Measurements from ENCODE around the gene LRWD1. TPM values are rescaled to one million over a fixed set of nuclear protein-coding genes. Genes with fewer than 3 reads are reported as not detected.
A peak's percentile ranks its signal among the peaks of the same experiment; 100 is the strongest.
"Not testable (repeated sequence)": the region's sequence is repeated elsewhere in the genome, so short reads cannot be mapped to it uniquely, and the experiment has no call there.

LRWD1 gene
- total and polyA plus RNA-seq, 9 of the 15 experiments (the other 6 are each of a cell fraction or from before 2014, with no cell fraction given), result 0.61 to 66.0 (median 33.2) TPM

DNA sequence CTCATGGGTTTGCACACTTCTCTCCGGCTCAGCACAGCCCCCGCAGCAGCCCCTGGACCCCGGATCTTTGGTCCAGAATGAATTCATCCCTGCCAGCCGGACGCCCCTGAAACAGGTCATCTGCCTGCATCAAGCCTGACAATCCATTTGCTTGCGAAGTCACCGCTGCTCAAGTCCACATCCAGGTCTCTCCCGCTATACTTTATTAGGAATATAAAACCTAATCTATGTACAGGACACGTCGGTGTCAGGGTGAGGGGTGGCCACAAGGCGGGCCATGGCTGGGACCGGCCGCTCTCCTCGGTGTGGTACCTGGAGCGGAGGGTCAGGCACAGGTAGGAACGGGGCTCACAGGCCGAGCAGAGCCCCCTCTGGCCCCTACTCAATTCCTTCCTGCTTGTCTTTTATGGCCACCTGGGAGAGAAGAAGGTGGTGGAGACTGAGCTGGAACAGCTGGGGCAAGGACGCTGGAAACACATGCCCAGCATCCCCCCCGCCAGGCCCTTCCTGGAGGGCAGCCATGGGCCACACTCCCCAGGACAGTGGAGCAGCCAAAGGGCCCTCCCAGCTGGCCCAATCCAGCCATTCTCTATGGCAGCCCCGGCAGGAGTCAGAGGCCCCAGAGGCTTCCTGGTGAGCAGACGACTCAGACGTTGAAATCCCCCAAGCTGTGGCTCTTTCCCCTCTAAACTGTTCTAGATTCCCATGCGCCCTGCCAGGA lies 8.6 kb downstream of the LRWD1 start:
- Histone ChIP-seq H3K4me3 (no peak overlapping the region), H3K27ac (ENCODE audit: extremely low read depth, low read depth, low read length) (no peak overlapping the region), H2AFZ (ENCODE audit: low read depth, low read length) (no peak overlapping the region), H3K4me1 (replicated peaks in 1 of 2; ENCODE audit: control insufficient read depth in 2 of 2, insufficient read depth in 2 of 2, low read length in 2 of 2) (peaks cover 0 to 36% of the 10 kb centered on the region in 2 experiments; a peak in 3 of 5 replicates), H3K4me2 (ENCODE audit: insufficient read depth, low read length) (no peak overlapping the region), H3K9me3 (replicated peaks; ENCODE audit: control insufficient read depth, insufficient read depth, low read depth, low read length) (no peaks in the 10 kb centered on the region), H3K9me1 (ENCODE audit: control insufficient read depth, insufficient read depth, low read length) (no peaks in the 10 kb centered on the region), H3K36me3 (ENCODE audit: control insufficient read depth, insufficient read depth, low read length) (peaks cover 51% of the 10 kb centered on the region; the same call in 2 of the 3 replicates), H3K27me3 (ENCODE audit: control insufficient read depth in 2 of 2, insufficient read depth in 2 of 2, low read length in 2 of 2) (no peaks in the 10 kb centered on the region), H4K20me1 (replicated peaks; ENCODE audit: control insufficient read depth, insufficient read depth, low read length) (peaks cover 3% of the 10 kb centered on the region; the same call in 1 of the 2 replicates), H3K9ac (ENCODE audit: insufficient read depth in 1 of 2, low read depth in 2 of 2, low read length in 2 of 2) (peak overlapping the region in 1 of 2 experiments; percentile 68; a peak in 2 of 4 replicates), H3K79me2 (ENCODE audit: control insufficient read depth, insufficient read depth, low read length) (no peaks in the 10 kb centered on the region; the same call in 2 of the 3 replicates)
- ChIA-PET POLR2A (interaction anchor here (0.6 to 1.6 kb wide), 2 partner anchors 9 to 174 kb away, joined by 3 to 4 read pairs; partner anchors contain the start of gene ALKBH4), CTCF (ENCODE audit: low intra/inter-chr PET ratio) (no interaction called here)
- ATAC-seq (no peak), FAIRE-seq (no peak), DNase-seq (ENCODE audit: extremely low read depth in 1 of 4, low spot score in 3 of 4) (no peak)
- WGBS (ENCODE audit: insufficient coverage, low coverage, missing lambda C conversion rate), result 84% methylated on average over 22 of the region's 23 CpGs
- TSS peak; percentile 16 for BruUV-seq (replicated peaks)
- TF ChIP-seq ZNF785 (CRISPR knock-in tag; IDR thresholded peaks at IDR 0.05) (no peak), RBFOX2 (IDR thresholded peaks at IDR 0.05; ENCODE audit: low read depth, low read length) (peak; percentile 46; the same call in 1 of the 2 replicates), MCM5 (IDR thresholded peaks at IDR 0.05; ENCODE audit: low read depth) (no peak), POLR2G (IDR thresholded peaks at IDR 0.05; ENCODE audit: low read depth, low read length) (peak; percentile 43; the same call in 1 of the 2 replicates), COPS2 (conservative IDR thresholded peaks at IDR 0.05) (no peak), ZNF551 (CRISPR knock-in tag; IDR thresholded peaks at IDR 0.05) (no peak), FIP1L1 (IDR thresholded peaks at IDR 0.05; ENCODE audit: low read depth, low read length, poor library complexity, severe bottlenecking) (no peak), POLR2A (conservative IDR thresholded peaks at IDR 0.05) (peak; percentile 43), SIX5 (IDR thresholded peaks at IDR 0.05; ENCODE audit: borderline replicate concordance in 1 of 2, insufficient read depth in 1 of 2, low read depth in 1 of 2, low read length in 2 of 2) (no peak), ZNF780A (CRISPR knock-in tag; IDR thresholded peaks at IDR 0.05) (no peak), NCOA1 (IDR thresholded peaks at IDR 0.05; ENCODE audit: low read depth) (no peak)
- TF ChIP-seq, protein P1, sequence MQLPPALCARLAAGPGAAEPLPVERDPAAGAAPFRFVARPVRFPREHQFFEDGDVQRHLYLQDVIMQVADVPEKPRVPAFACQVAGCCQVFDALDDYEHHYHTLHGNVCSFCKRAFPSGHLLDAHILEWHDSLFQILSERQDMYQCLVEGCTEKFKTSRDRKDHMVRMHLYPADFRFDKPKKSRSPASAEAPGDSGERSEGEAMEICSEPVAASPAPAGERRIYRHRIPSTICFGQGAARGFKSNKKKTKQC (CRISPR knock-in tag; IDR thresholded peaks at IDR 0.05), result no peak
- in situ Hi-C loops (cut with MboI), result loop anchor here (25.0 kb wide), 2 partner anchors 89 to 189 kb away; partner anchors contain the start of genes POLR2J2, POLR2J3, SPDYE2 and SPDYE2B
- intact Hi-C loops (cut with micrococcal nuclease), result no loop called here

DNA sequence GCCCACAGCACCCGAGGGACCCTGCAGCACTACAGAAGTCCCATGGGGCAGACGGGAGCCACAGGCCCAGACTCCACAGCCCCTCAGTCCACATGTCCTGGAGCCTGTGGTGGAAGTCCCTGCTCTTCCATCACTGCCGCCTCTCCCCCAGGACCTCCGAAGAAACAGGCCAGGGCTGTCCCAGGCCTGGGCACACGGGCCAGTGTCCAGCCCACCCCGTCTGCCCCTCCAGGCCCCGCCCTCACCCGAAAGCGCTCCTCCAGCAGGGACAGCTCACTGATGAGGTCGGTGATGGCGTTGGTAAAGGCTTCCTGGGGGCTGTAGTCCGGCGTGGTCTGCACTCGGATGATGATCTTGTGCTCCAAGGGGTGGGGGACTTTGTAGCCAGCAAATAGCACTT lies 9.3 kb downstream of the LRWD1 start:
- in situ Hi-C loops (cut with MboI), result loop anchor here (25.0 kb wide), 2 partner anchors 88 to 188 kb away; partner anchors contain the start of genes POLR2J2, POLR2J3, SPDYE2 and SPDYE2B
- intact Hi-C loops (cut with micrococcal nuclease); H3K27ac ChIP-seq (ENCODE audit: extremely low read depth, low read depth, low read length); H3K79me2 ChIP-seq (ENCODE audit: control insufficient read depth, insufficient read depth, low read length); H4K20me1 ChIP-seq (replicated peaks; ENCODE audit: control insufficient read depth, insufficient read depth, low read length); H3K4me3 ChIP-seq; H3K4me2 ChIP-seq (ENCODE audit: insufficient read depth, low read length); BruUV-seq (replicated peaks); ATAC-seq; H3K9me3 ChIP-seq (replicated peaks; ENCODE audit: control insufficient read depth, insufficient read depth, low read depth, low read length); H3K27me3 ChIP-seq (ENCODE audit: control insufficient read depth in 2 of 2, insufficient read depth in 2 of 2, low read length in 2 of 2); H2AFZ ChIP-seq (ENCODE audit: low read depth, low read length); H3K9ac ChIP-seq (ENCODE audit: insufficient read depth in 1 of 2, low read depth in 2 of 2, low read length in 2 of 2); CTCF ChIA-PET (ENCODE audit: low intra/inter-chr PET ratio); DNase-seq (ENCODE audit: extremely low read depth in 1 of 4, low spot score in 3 of 4); FAIRE-seq; H3K9me1 ChIP-seq (ENCODE audit: control insufficient read depth, insufficient read depth, low read length): not testable (repeated sequence)
- POLR2A ChIA-PET, result interaction anchor here (1.6 kb wide), 1 partner anchor 10 kb away, joined by 4 read pairs; the partner anchor contains the start of gene ALKBH4
- Histone ChIP-seq H3K36me3 (ENCODE audit: control insufficient read depth, insufficient read depth, low read length) (peaks cover 44% of the 10 kb centered on the region; the same call in 2 of the 3 replicates), H3K4me1 (replicated peaks in 1 of 2; ENCODE audit: control insufficient read depth in 2 of 2, insufficient read depth in 2 of 2, low read length in 2 of 2) (peaks cover 0 to 29% of the 10 kb centered on the region in 2 experiments; a peak in 3 of 5 replicates)
- 93% methylated on average over 3 of the region's 14 CpGs for WGBS (ENCODE audit: insufficient coverage, low coverage, missing lambda C conversion rate)

All from K562 (cell line).